Sigmoid colon (tissue), 4 donors: Measurements from ENCODE around the gene TNFSF15.

ENCODE experiments used
- POLR2A ChIP-seq, 2 donors: fragments of 450-650 bp; IDR thresholded peaks; one replicate each; pipeline ENCODE4 v1.6.1; 2016; ENCODE audit warnings: antibody characterized with exemption in 2 of 2, mild to moderate bottlenecking in 2 of 2, moderate library complexity in 2 of 2
- POLR2AphosphoS5 ChIP-seq, 4 donors: sonication (generic); formaldehyde crosslinking; IDR thresholded peaks; one replicate each; pipeline ENCODE4 v1.6.1; 2017; ENCODE audit warnings: antibody characterized with exemption in 4 of 4
- TF ChIP-seq, protein P1 (sequence below), 4 experiments: fragments of 450-650 bp in 3 of 4; fragments of 200-600 bp in 1 of 4; IDR thresholded peaks; one replicate each; pipeline ENCODE4 v1.5.1; 2016 to 2019; ENCODE audit warnings: antibody characterized with exemption in 4 of 4, mild to moderate bottlenecking in 3 of 4, moderate library complexity in 2 of 4

DNA sequence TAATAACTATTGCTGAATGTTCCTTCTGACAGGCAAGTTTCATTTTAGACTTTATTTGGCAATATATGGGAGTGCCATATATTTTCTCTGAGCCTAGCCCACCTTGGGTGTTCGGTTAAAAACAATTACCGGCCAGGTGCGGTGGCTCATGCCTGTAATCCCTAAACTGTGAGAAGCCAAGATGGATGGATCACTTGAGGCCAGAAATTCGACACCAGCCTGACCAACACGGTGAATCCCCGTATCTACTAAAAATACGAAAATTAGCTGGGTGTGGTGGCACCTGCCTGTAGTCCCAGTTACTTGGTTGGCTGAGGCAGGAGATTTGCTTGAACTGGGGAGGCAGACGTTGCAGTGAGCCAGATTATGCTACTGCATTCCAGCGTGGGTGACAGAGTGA is 47.9 kb downstream of the TNFSF15 start:
- TF ChIP-seq, protein P1, sequence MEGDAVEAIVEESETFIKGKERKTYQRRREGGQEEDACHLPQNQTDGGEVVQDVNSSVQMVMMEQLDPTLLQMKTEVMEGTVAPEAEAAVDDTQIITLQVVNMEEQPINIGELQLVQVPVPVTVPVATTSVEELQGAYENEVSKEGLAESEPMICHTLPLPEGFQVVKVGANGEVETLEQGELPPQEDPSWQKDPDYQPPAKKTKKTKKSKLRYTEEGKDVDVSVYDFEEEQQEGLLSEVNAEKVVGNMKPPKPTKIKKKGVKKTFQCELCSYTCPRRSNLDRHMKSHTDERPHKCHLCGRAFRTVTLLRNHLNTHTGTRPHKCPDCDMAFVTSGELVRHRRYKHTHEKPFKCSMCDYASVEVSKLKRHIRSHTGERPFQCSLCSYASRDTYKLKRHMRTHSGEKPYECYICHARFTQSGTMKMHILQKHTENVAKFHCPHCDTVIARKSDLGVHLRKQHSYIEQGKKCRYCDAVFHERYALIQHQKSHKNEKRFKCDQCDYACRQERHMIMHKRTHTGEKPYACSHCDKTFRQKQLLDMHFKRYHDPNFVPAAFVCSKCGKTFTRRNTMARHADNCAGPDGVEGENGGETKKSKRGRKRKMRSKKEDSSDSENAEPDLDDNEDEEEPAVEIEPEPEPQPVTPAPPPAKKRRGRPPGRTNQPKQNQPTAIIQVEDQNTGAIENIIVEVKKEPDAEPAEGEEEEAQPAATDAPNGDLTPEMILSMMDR (IDR thresholded peaks at IDR 0.05): no peak
- TF ChIP-seq POLR2A (IDR thresholded peaks at IDR 0.05) (no peak), POLR2AphosphoS5 (IDR thresholded peaks at IDR 0.05) (no peak)
